GM12872 (cell line): Measurements from ENCODE around the gene SAMHD1.

Source experiments
- TF ChIP-seq, protein P1 (sequence below): IDR thresholded peaks from 3 replicates; pipeline ENCODE4 v1.5.1; 2011; ENCODE audit warnings: low read depth, mild to moderate bottlenecking, low read length, moderate library complexity; ENCODE audit not compliant: insufficient read depth

Gene SAMHD1

GRCh38 chr20:36860811-36861624 lies 90.5 kb downstream of the SAMHD1 start:
- TF ChIP-seq, protein P1, sequence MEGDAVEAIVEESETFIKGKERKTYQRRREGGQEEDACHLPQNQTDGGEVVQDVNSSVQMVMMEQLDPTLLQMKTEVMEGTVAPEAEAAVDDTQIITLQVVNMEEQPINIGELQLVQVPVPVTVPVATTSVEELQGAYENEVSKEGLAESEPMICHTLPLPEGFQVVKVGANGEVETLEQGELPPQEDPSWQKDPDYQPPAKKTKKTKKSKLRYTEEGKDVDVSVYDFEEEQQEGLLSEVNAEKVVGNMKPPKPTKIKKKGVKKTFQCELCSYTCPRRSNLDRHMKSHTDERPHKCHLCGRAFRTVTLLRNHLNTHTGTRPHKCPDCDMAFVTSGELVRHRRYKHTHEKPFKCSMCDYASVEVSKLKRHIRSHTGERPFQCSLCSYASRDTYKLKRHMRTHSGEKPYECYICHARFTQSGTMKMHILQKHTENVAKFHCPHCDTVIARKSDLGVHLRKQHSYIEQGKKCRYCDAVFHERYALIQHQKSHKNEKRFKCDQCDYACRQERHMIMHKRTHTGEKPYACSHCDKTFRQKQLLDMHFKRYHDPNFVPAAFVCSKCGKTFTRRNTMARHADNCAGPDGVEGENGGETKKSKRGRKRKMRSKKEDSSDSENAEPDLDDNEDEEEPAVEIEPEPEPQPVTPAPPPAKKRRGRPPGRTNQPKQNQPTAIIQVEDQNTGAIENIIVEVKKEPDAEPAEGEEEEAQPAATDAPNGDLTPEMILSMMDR: no peak

DNA sequence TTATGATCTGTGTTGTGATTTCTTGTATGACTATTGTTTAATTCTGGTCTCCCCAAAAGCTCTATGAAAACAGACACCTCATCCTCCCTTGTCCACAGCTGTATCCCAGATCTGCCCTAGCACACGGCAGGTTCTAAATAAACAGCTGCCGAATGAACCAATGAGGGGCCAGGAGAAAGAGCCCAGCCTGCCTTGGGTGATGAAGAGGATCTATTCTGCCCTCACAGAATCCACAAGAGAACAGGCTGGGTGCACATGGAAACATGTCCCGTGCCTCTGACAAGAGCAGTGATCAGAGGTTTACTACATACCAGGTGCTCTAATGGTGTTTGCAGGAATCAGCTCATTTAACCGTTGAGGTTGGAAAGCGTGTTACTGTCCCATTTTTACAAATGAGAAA lies 91.2 kb downstream of the SAMHD1 start:
- TF ChIP-seq, protein P1: no peak

DNA sequence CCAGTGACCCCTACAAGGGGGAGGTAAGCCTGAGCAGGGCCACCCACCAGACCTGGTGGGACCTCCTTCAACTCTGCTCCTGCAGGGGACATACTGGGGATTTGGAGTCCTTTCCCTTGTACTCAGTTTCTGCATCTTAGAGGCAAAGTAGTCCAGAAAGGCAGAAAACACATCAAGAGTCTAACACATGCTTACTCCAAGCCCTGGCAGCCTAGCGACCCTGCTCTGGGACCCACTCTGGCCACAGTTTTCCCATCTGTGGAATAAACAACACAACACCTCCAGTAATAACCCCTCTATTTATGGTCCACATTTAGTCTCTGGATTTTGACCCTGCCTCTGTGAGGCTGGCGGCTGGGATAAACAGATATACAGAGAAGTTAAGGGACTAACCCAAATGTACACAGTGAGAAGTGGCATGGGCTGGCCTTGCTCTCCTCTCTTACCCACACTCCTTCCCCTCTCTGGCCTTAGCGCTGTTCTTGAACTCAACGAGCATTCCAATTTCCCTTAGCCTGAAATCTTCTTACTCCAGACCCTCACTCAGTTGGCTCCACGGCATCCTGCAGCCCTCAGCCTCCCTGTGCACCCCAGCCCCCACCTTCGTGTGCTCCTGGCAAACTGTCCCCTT lies 91.7 kb downstream of the SAMHD1 start:
- TF ChIP-seq, protein P1: no peak

DNA sequence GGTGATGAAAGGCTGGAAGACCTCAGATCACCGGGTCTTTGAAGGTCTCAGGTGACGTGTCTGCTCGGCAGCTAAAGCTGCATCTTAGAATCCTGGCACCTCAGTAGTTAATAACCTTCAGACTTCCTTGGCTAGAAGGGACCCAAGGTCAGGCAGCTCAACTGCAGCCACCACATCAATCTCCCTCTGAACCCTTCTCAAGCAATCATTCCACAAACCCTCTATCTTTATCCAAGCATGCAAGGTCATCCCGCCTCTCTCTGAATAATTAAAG lies 92.3 kb downstream of the SAMHD1 start:
- TF ChIP-seq, protein P1: no peak

DNA sequence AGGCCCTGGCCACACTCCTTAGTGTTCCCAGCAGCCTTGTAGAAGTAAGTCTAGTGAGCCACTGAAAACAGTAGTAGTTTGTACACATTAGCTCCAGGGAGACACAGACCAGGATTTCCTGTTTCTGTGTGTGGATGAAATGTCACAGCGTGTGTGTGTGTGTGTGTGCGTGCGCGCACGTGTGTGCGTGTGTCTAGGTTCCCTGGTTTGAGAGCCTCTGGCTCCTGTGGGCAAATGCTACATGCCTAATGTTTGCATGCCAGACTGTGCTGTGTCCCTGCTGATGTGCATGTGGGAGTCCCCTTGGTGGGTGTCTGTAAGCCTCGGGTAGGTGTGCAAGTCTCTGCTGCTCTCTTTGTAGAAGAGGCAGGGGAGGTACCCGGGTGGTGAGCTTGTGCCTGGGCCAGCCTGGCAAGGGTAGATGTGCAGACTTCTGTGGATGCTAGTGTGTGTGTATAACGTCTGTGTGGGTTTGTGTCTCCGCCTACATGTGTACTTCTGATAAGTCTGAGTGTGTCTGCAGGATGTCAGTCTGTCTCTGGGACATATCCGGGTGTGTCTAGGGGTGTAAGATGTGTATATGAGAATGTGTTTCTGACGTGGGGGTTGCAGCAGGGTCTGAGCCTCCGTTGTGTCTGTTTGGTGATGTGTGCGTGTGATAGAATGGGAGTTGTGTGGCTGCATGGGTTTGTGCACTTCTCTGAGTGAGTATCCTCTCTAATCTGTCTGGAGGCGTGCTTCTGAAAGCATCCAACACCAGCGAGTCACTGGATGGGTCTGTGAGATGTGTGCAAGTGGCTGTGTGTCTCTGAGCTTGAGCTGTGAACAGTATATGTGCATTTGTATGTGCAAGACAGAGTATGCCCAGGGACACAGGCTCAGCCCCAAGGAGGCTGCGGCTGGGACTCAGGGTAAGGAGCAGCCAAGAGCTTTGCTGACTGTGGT lies 94.5 kb downstream of the SAMHD1 start:
- TF ChIP-seq, protein P1: no peak

- TF ChIP-seq, protein P1: no peak
These were observed 95.3 kb downstream of the SAMHD1 start for GRCh38 chr20:36856195-36856594.

DNA sequence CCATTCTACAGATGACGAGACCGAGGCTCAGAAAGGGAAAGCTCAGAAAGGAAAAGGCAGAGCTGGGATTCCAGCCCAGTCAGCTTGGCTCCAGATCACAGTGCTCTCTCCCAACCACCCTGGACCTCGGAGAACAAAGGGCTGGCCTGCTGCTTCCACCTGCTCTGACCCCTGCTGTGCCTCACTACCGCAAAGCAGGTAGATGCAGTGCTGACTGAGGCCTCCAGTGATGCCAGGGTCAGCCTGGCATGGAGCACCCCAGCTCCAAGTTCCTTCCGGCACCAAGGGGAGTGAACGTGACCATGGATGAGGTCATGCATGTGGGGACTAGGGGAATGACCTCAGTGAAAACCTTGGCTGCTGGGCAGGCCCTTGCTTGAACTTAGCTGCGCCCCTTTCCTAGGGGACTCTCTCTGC lies 96.3 kb downstream of the SAMHD1 start:
- TF ChIP-seq, protein P1: no peak
